ENCODE measurements around the gene ATP6AP1.

The ATP6AP1 gene

GRCh38 chrX:154411981-154412340, 16.5 kb upstream of the ATP6AP1 start:
- Histone ChIP-seq H3K27ac (peak overlapping the region; percentile 64 to 89 (median 86)), H3K4me2 (peak overlapping the region; percentile 79 to 91 (median 88)), H3K4me1 (peaks cover 30 to 39% (median 35%) of the 10 kb centered on the region in 10 experiments), H3K27me3 (peaks cover under 1 to 37% (median 9%) of the 10 kb centered on the region in 11 experiments; a peak in 15 of 22 replicates), H4K20me1 (peaks cover 0 to 9% (median 0%) of the 10 kb centered on the region in 11 experiments; a peak in 1 of 22 replicates), H3K9me3 (replicated peaks in 1 of 11) (peaks cover 0 to 27% (median 13%) of the 10 kb centered on the region in 11 experiments; a peak in 17 of 22 replicates), H3K36me3 (peaks cover 0 to 20% (median 4%) of the 10 kb centered on the region in 11 experiments; a peak in 5 of 22 replicates), H3K4me3 (peak overlapping the region; percentile 67 to 82 (median 78)), H3K9ac (peak overlapping the region; percentile 79 to 92 (median 84))
- no peak for TF ChIP-seq Cebpa-rat (IDR thresholded peaks at IDR 0.05)

GRCh38 chrX:154412468-154412867, 16.0 kb upstream of the ATP6AP1 start:
- Histone ChIP-seq H4K20me1 (peaks cover 0 to 9% (median 0%) of the 10 kb centered on the region in 11 experiments; a peak in 4 of 22 replicates), H3K36me3 (peaks cover 0 to 20% (median 4%) of the 10 kb centered on the region in 11 experiments; a peak in 5 of 22 replicates), H3K4me2 (peak overlapping the region; percentile 79 to 91 (median 88)), H3K4me3 (peak overlapping the region; percentile 67 to 82 (median 78)), H3K27me3 (peaks cover 5 to 43% (median 14%) of the 10 kb centered on the region in 11 experiments; a peak in 18 of 22 replicates), H3K9me3 (replicated peaks in 1 of 11) (peaks cover 0 to 27% (median 13%) of the 10 kb centered on the region in 11 experiments; a peak in 17 of 22 replicates), H3K9ac (peak overlapping the region; percentile 79 to 92 (median 84); a peak in 21 of 22 replicates), H3K27ac (peak overlapping the region in 10 of 11 experiments; percentile 71 to 89 (median 87); a peak in 19 of 22 replicates), H3K4me1 (peaks cover 30 to 39% (median 34%) of the 10 kb centered on the region in 10 experiments)
- 0 out of 22 replicates have a peak, but pooled peaks of 1 of the 11 experiments have one; percentile 22 for TF ChIP-seq Cebpa-rat (IDR thresholded peaks at IDR 0.05)

- no peak for TF ChIP-seq Cebpa-rat (IDR thresholded peaks at IDR 0.05)
- Histone ChIP-seq H3K4me3 (peak overlapping the region in 1 of 10 experiments; percentile 82; a peak in 2 of 20 replicates), H3K36me3 (peaks cover 0 to 20% (median 4%) of the 10 kb centered on the region in 11 experiments; a peak in 5 of 22 replicates), H3K27me3 (peaks cover 7 to 46% (median 20%) of the 10 kb centered on the region in 11 experiments; a peak in 18 of 22 replicates), H3K4me1 (peaks cover 23 to 38% (median 32%) of the 10 kb centered on the region in 10 experiments), H3K4me2 (peak overlapping the region; percentile 79 to 91 (median 88); a peak in 18 of 22 replicates), H3K9me3 (replicated peaks in 1 of 11) (peaks cover 0 to 27% (median 13%) of the 10 kb centered on the region in 11 experiments; a peak in 17 of 22 replicates), H4K20me1 (peaks cover 0 to 10% (median 0%) of the 10 kb centered on the region in 11 experiments; a peak in 6 of 22 replicates), H3K27ac (peak overlapping the region in 9 of 11 experiments; percentile 80 to 89 (median 88); a peak in 17 of 22 replicates), H3K9ac (peak overlapping the region in 7 of 11 experiments; percentile 81 to 92 (median 86); a peak in 10 of 22 replicates)
Measured at GRCh38 chrX:154413142-154413541, 15.3 kb upstream of the ATP6AP1 start.

- Histone ChIP-seq H3K27ac (no peak overlapping the region), H3K9me3 (replicated peaks in 1 of 11) (peaks cover 0 to 8% (median 3%) of the 10 kb centered on the region in 11 experiments; a peak in 8 of 22 replicates), H3K9ac (no peak overlapping the region), H3K27me3 (peaks cover 39 to 74% (median 52%) of the 10 kb centered on the region in 11 experiments; a peak in 21 of 22 replicates), H4K20me1 (peaks cover 0 to 29% (median 3%) of the 10 kb centered on the region in 11 experiments; a peak in 8 of 22 replicates), H3K4me3 (no peak overlapping the region), H3K36me3 (peaks cover 0 to 30% (median 4%) of the 10 kb centered on the region in 11 experiments; a peak in 8 of 22 replicates), H3K4me2 (no peak overlapping the region), H3K4me1 (peaks cover 10 to 14% (median 11%) of the 10 kb centered on the region in 10 experiments; a peak in 19 of 20 replicates)
- no peak for TF ChIP-seq Cebpa-rat (IDR thresholded peaks at IDR 0.05)
Measured at GRCh38 chrX:154417157-154417556, 11.3 kb upstream of the ATP6AP1 start.

- Histone ChIP-seq H3K9me3 (replicated peaks in 1 of 11) (no peaks in the 10 kb centered on the region; a peak in 3 of 22 replicates), H3K4me2 (no peak overlapping the region), H3K27ac (no peak overlapping the region), H3K4me1 (peaks cover 0 to 7% (median 2%) of the 10 kb centered on the region in 10 experiments; a peak in 10 of 20 replicates), H4K20me1 (peaks cover 0 to 21% (median 3%) of the 10 kb centered on the region in 11 experiments; a peak in 8 of 22 replicates), H3K36me3 (peaks cover 0 to 24% (median 0%) of the 10 kb centered on the region in 11 experiments; a peak in 6 of 22 replicates), H3K9ac (no peak overlapping the region), H3K4me3 (no peak overlapping the region), H3K27me3 (peaks cover 34 to 69% (median 55%) of the 10 kb centered on the region in 11 experiments; a peak in 21 of 22 replicates)
- no peak for TF ChIP-seq Cebpa-rat (IDR thresholded peaks at IDR 0.05)
Measured at GRCh38 chrX:154419189-154419588, 9.3 kb upstream of the ATP6AP1 start.

GRCh38 chrX:154419688-154420401, 8.6 kb upstream of the ATP6AP1 start:
- no peak for TF ChIP-seq Cebpa-rat (IDR thresholded peaks at IDR 0.05)
- no peak overlapping the region for H3K9ac ChIP-seq
- peaks cover 0 to 13% (median 3%) of the 10 kb centered on the region in 10 experiments; a peak in 10 of 20 replicates for H3K4me1 ChIP-seq
- no peak overlapping the region for H3K4me3 ChIP-seq
- peaks cover 0 to 21% (median 3%) of the 10 kb centered on the region in 11 experiments; a peak in 8 of 22 replicates for H4K20me1 ChIP-seq
- H3K4me2 ChIP-seq = no peak overlapping the region
- peaks cover 34 to 72% (median 60%) of the 10 kb centered on the region in 11 experiments; a peak in 21 of 22 replicates for H3K27me3 ChIP-seq
- H3K9me3 ChIP-seq (replicated peaks in 1 of 11) = no peaks in the 10 kb centered on the region; a peak in 3 of 22 replicates
- peaks cover 0 to 24% (median 0%) of the 10 kb centered on the region in 11 experiments; a peak in 6 of 22 replicates for H3K36me3 ChIP-seq
- H3K27ac ChIP-seq = no peak overlapping the region

- Histone ChIP-seq H3K27ac (no peak overlapping the region), H3K4me1 (peaks cover 0 to 13% (median 3%) of the 10 kb centered on the region in 10 experiments; a peak in 10 of 20 replicates), H3K27me3 (peaks cover 34 to 72% (median 60%) of the 10 kb centered on the region in 11 experiments; a peak in 21 of 22 replicates), H3K4me3 (no peak overlapping the region), H3K36me3 (peaks cover 0 to 24% (median 0%) of the 10 kb centered on the region in 11 experiments; a peak in 6 of 22 replicates), H3K4me2 (no peak overlapping the region), H3K9ac (no peak overlapping the region), H3K9me3 (replicated peaks in 1 of 11) (no peaks in the 10 kb centered on the region; a peak in 3 of 22 replicates), H4K20me1 (peaks cover 0 to 21% (median 3%) of the 10 kb centered on the region in 11 experiments; a peak in 8 of 22 replicates)
- no peak for TF ChIP-seq Cebpa-rat (IDR thresholded peaks at IDR 0.05)
Measured at GRCh38 chrX:154420402-154420756, 8.1 kb upstream of the ATP6AP1 start.

Measured in BLaER1 treated with 17β-estradiol and CSF1 and Interleukin-3, amounts not matched to agents 10 nM and 100 nM (cell line).